Ovary (tissue), 3 donors: ENCODE data around the gene INPP5A.

Experiments used
- EP300 ChIP-seq: sonication (generic); formaldehyde crosslinking; IDR thresholded peaks from one replicate; pipeline ENCODE4 v1.6.1; 2017; ENCODE audit warnings: antibody characterized with exemption
- POLR2A ChIP-seq: fragments of 450-650 bp; IDR thresholded peaks from one replicate; pipeline ENCODE4 v1.6.1; 2017; ENCODE audit warnings: antibody characterized with exemption, mild to moderate bottlenecking, moderate library complexity
- TF ChIP-seq, protein P1 (sequence below), 3 donors: fragments of 450-650 bp in 2 of 3; fragments of 200-600 bp in 1 of 3; IDR thresholded peaks; one replicate each; pipeline versions ENCODE4 v1.5.1 to v1.8.0; 2016 to 2022; ENCODE audit warnings: antibody characterized with exemption in 3 of 3, mild to moderate bottlenecking in 1 of 3
- donor health status: DM: no; HTN: no; CAD: no.

DNA sequence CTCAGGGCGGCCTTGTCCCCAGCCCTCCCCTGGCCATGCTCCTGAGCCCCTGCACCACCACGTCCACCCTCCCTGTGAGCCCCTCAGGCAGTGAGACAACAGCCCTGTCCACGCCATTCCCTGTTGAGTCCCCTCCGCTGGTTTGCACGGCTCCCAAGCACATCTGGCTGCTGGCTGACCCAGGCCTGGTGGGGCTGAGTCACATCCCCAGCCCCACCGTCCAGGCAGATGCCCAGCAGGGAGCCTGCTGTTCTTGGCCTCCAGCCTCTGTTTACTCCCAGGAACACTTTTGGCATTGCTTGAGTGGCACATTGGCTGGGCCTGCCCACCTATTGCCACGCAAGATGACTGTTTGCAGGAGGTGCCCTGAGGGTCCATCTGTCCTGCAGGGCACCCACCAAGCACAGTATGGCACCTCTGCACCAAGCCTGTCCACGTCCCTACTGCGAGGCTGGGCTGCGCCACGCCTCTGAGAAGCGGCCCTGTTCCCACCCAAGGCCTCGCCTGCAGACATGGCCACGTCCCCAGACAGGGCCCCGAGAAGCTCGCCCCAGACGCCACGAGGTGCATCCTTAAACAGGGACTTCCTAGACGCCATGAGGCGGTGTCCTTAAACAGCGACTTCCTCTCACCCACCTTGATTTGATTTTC, 48.4 kb upstream of the INPP5A start:
- TF ChIP-seq, protein P1, sequence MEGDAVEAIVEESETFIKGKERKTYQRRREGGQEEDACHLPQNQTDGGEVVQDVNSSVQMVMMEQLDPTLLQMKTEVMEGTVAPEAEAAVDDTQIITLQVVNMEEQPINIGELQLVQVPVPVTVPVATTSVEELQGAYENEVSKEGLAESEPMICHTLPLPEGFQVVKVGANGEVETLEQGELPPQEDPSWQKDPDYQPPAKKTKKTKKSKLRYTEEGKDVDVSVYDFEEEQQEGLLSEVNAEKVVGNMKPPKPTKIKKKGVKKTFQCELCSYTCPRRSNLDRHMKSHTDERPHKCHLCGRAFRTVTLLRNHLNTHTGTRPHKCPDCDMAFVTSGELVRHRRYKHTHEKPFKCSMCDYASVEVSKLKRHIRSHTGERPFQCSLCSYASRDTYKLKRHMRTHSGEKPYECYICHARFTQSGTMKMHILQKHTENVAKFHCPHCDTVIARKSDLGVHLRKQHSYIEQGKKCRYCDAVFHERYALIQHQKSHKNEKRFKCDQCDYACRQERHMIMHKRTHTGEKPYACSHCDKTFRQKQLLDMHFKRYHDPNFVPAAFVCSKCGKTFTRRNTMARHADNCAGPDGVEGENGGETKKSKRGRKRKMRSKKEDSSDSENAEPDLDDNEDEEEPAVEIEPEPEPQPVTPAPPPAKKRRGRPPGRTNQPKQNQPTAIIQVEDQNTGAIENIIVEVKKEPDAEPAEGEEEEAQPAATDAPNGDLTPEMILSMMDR (IDR thresholded peaks at IDR 0.05): no peak
- TF ChIP-seq EP300 (no peak), POLR2A (no peak)
